HG02852 (cell line): ENCODE results near the gene WDR72.
"Not testable (repeated sequence)": the region's sequence is repeated elsewhere in the genome, so short reads cannot be mapped to it uniquely, and the experiment has no call there.

ENCODE experiments used
- ATAC-seq: cut with Tn5 transposase; IDR thresholded peaks from one replicate; pipeline ENCODE4 v1.9.1; 2021; ENCODE audit warnings: mild to moderate bottlenecking, moderate library complexity; ENCODE audit not compliant: unreplicated experiment

The WDR72 gene

GRCh38 chr15:53540626-53541300 lies 218.7 kb downstream of the WDR72 start:
- not testable (repeated sequence) for ATAC-seq

GRCh38 chr15:53539878-53540277 lies 219.6 kb downstream of the WDR72 start:
- no peak for ATAC-seq

GRCh38 chr15:53536479-53537120 lies 222.9 kb downstream of the WDR72 start:
- no peak for ATAC-seq

- ATAC-seq: no peak
Observed at GRCh38 chr15:53535886-53536285, 223.6 kb downstream of the WDR72 start.

- ATAC-seq: no peak
Observed at GRCh38 chr15:53534105-53534839, 225.2 kb downstream of the WDR72 start.

GRCh38 chr15:53530761-53531160 lies 228.7 kb downstream of the WDR72 start:
- ATAC-seq: no peak

- no peak for ATAC-seq
Observed at GRCh38 chr15:53527996-53528395, 231.5 kb downstream of the WDR72 start.

GRCh38 chr15:53525894-53526293 lies 233.6 kb downstream of the WDR72 start:
- ATAC-seq: no peak

GRCh38 chr15:53522991-53523390 lies 236.5 kb downstream of the WDR72 start:
- no peak for ATAC-seq

GRCh38 chr15:53520996-53521395 lies 238.5 kb downstream of the WDR72 start:
- ATAC-seq: no peak

- ATAC-seq: no peak
Observed at GRCh38 chr15:53513431-53513830, 246.0 kb downstream of the WDR72 start.

GRCh38 chr15:53512029-53512428 lies 247.4 kb downstream of the WDR72 start:
- no peak for ATAC-seq

- ATAC-seq: no peak
Observed at GRCh38 chr15:53511175-53511574, 248.3 kb downstream of the WDR72 start.

- no peak for ATAC-seq
Observed at GRCh38 chr15:53506370-53506769, 253.1 kb downstream of the WDR72 start.

GRCh38 chr15:53498996-53499395 lies 260.5 kb downstream of the WDR72 start:
- ATAC-seq: no peak

GRCh38 chr15:53490341-53490740 lies 269.1 kb downstream of the WDR72 start:
- no peak for ATAC-seq

- ATAC-seq: no peak
Observed at GRCh38 chr15:53482055-53482454, 277.4 kb downstream of the WDR72 start.

GRCh38 chr15:53477981-53478766 lies 281.3 kb downstream of the WDR72 start:
- no peak for ATAC-seq

GRCh38 chr15:53473886-53474285 lies 285.6 kb downstream of the WDR72 start:
- ATAC-seq: no peak

- no peak for ATAC-seq
Observed at GRCh38 chr15:53473435-53473834, 286.0 kb downstream of the WDR72 start.

- ATAC-seq: no peak
Observed at GRCh38 chr15:53472883-53473282, 286.6 kb downstream of the WDR72 start.
